ENCODE data around the gene SRPK2.

- TF ChIP-seq POLR2A (IDR thresholded peaks at IDR 0.05; ENCODE audit: low read depth, low read length) (no peak), TAF1 (IDR thresholded peaks at IDR 0.05; ENCODE audit: borderline replicate concordance, low read depth, low read length) (no peak), POLR2AphosphoS5 (IDR thresholded peaks at IDR 0.05; ENCODE audit: low read depth, low read length) (no peak)
These were observed 103.4 kb downstream of the SRPK2 start for GRCh38 chr7:105285118-105285874.

Data from GM12892 (cell line).